SJCRH30 (cell line): ENCODE data around the gene TCIRG1. TPM values are rescaled to one million over a fixed set of nuclear protein-coding genes. Genes with fewer than 3 reads are reported as not detected.

ENCODE experiments used
- DNase-seq, 2 experiments: peaks; one replicate each; pipeline ENCODE4 v3.0.0-alpha.2; 2015 to 2020
- H3K27ac ChIP-seq: fragments of 250-450 bp; sonication (Bioruptor Pico); 2 replicates; pipeline ENCODE4 v1.5.1; 2020; ENCODE audit warnings: mild to moderate bottlenecking, moderate library complexity
- H3K27me3 ChIP-seq: fragments of 250-450 bp; sonication (Bioruptor Pico); 2 replicates; pipeline ENCODE4 v1.5.1; 2020; ENCODE audit warnings: mild to moderate bottlenecking, moderate library complexity
- H3K36me3 ChIP-seq: fragments of 250-450 bp; sonication (Bioruptor Pico); 2 replicates; pipeline ENCODE4 v1.5.1; 2020; ENCODE audit warnings: mild to moderate bottlenecking, moderate library complexity
- H3K4me1 ChIP-seq: fragments of 250-450 bp; sonication (Bioruptor Pico); 2 replicates; pipeline ENCODE4 v1.5.1; 2020; ENCODE audit warnings: mild to moderate bottlenecking, moderate library complexity
- H3K4me3 ChIP-seq: fragments of 250-450 bp; sonication (Bioruptor Pico); 2 replicates; pipeline ENCODE4 v1.5.1; 2020; ENCODE audit warnings: mild to moderate bottlenecking, moderate library complexity
- H3K9me3 ChIP-seq: fragments of 250-450 bp; sonication (Bioruptor Pico); replicated peaks from 2 replicates; pipeline ENCODE4 v1.5.1; 2020; ENCODE audit warnings: mild to moderate bottlenecking, moderate library complexity
- total RNA-seq: library from RNA; depleted of rRNA; stranded (reverse); fragments of >200 nt; shearing (Covaris generic); gene quantifications from 2 replicates; pipeline ENCODE4 v1.2.3, GENCODE V29; 2014

The TCIRG1 gene
- total RNA-seq, 1 experiment from 2014 or later: 6.1 TPM

- H3K9me3 ChIP-seq: no peaks in the 10 kb centered on the region
- DNase-seq: no peak
- H3K36me3 ChIP-seq: no peaks in the 10 kb centered on the region
- H3K27me3 ChIP-seq: no peaks in the 10 kb centered on the region
- H3K27ac ChIP-seq: no peak overlapping the region
- H3K4me3 ChIP-seq: no peak overlapping the region
- peaks cover 7% of the 10 kb centered on the region; the same call in 1 of the 2 replicates for H3K4me1 ChIP-seq
These were observed 6.1 kb downstream of the TCIRG1 start for GRCh38 chr11:68044898-68045351.

- Histone ChIP-seq H3K9me3 (no peaks in the 10 kb centered on the region), H3K4me3 (no peak overlapping the region), H3K36me3 (no peaks in the 10 kb centered on the region), H3K4me1 (peaks cover 6% of the 10 kb centered on the region; the same call in 1 of the 2 replicates), H3K27me3 (no peaks in the 10 kb centered on the region), H3K27ac (no peak overlapping the region)
- DNase-seq: no peak
These were observed 8.8 kb downstream of the TCIRG1 start for GRCh38 chr11:68047437-68048290.

- Histone ChIP-seq H3K27ac (no peak overlapping the region), H3K4me1 (no peaks in the 10 kb centered on the region), H3K9me3 (no peaks in the 10 kb centered on the region), H3K4me3 (no peak overlapping the region), H3K36me3 (no peaks in the 10 kb centered on the region), H3K27me3 (no peaks in the 10 kb centered on the region)
- no peak for DNase-seq
These were observed 10.1 kb downstream of the TCIRG1 start for GRCh38 chr11:68048681-68049508.

GRCh38 chr11:68049509-68050370, 10.9 kb downstream of the TCIRG1 start:
- H3K9me3 ChIP-seq: no peaks in the 10 kb centered on the region
- H3K27me3 ChIP-seq: no peaks in the 10 kb centered on the region
- H3K4me1 ChIP-seq: no peaks in the 10 kb centered on the region
- DNase-seq: no peak
- no peak overlapping the region for H3K4me3 ChIP-seq
- H3K27ac ChIP-seq: no peak overlapping the region
- H3K36me3 ChIP-seq: no peaks in the 10 kb centered on the region

- Histone ChIP-seq H3K4me3 (no peak overlapping the region), H3K36me3 (no peaks in the 10 kb centered on the region), H3K9me3 (no peaks in the 10 kb centered on the region), H3K4me1 (no peaks in the 10 kb centered on the region), H3K27ac (no peak overlapping the region), H3K27me3 (no peaks in the 10 kb centered on the region)
- no peak for DNase-seq
These were observed 11.6 kb downstream of the TCIRG1 start for GRCh38 chr11:68050371-68050841.

- Histone ChIP-seq H3K27ac (no peak overlapping the region), H3K36me3 (no peaks in the 10 kb centered on the region)
- DNase-seq: no peak
These were observed 12.6 kb downstream of the TCIRG1 start for GRCh38 chr11:68051191-68052136.

GRCh38 chr11:68052137-68052873, 13.5 kb downstream of the TCIRG1 start:
- Histone ChIP-seq H3K36me3 (no peaks in the 10 kb centered on the region), H3K4me3 (no peak overlapping the region), H3K27ac (no peak overlapping the region), H3K4me1 (no peaks in the 10 kb centered on the region), H3K27me3 (no peaks in the 10 kb centered on the region), H3K9me3 (no peaks in the 10 kb centered on the region)
- no peak for DNase-seq

More at GRCh38 chr11:68051191-68052136, 12.6 kb downstream of the TCIRG1 start:
- H3K27me3 ChIP-seq: no peaks in the 10 kb centered on the region
- H3K4me3 ChIP-seq: no peak overlapping the region
- H3K4me1 ChIP-seq: no peaks in the 10 kb centered on the region
- H3K9me3 ChIP-seq: no peaks in the 10 kb centered on the region

GRCh38 chr11:68053117-68053516, 14.3 kb downstream of the TCIRG1 start:
- H3K4me1 ChIP-seq: no peaks in the 10 kb centered on the region
- no peak for DNase-seq
- H3K4me3 ChIP-seq: no peak overlapping the region
- H3K27me3 ChIP-seq: no peaks in the 10 kb centered on the region
- H3K36me3 ChIP-seq: peaks cover 5% of the 10 kb centered on the region; the same call in 1 of the 2 replicates
- H3K27ac ChIP-seq: no peak overlapping the region
- H3K9me3 ChIP-seq: no peaks in the 10 kb centered on the region

GRCh38 chr11:68053981-68054812, 15.4 kb downstream of the TCIRG1 start:
- Histone ChIP-seq H3K9me3 (no peaks in the 10 kb centered on the region), H3K27me3 (no peaks in the 10 kb centered on the region), H3K36me3 (peaks cover 13% of the 10 kb centered on the region), H3K4me3 (no peak overlapping the region), H3K27ac (no peak overlapping the region), H3K4me1 (no peaks in the 10 kb centered on the region)
- DNase-seq: no peak

- no peaks in the 10 kb centered on the region for H3K9me3 ChIP-seq
- H3K4me3 ChIP-seq: no peak overlapping the region
- DNase-seq: no peak
- H3K36me3 ChIP-seq: peaks cover 29% of the 10 kb centered on the region
- no peak overlapping the region for H3K27ac ChIP-seq
- H3K4me1 ChIP-seq: no peaks in the 10 kb centered on the region
- no peaks in the 10 kb centered on the region for H3K27me3 ChIP-seq
These were observed 17.8 kb downstream of the TCIRG1 start for GRCh38 chr11:68056317-68057285.

- no peaks in the 10 kb centered on the region for H3K9me3 ChIP-seq
- H3K36me3 ChIP-seq: peaks cover 35% of the 10 kb centered on the region
- no peak overlapping the region for H3K27ac ChIP-seq
- H3K27me3 ChIP-seq: no peaks in the 10 kb centered on the region
- H3K4me3 ChIP-seq: no peak overlapping the region
- no peaks in the 10 kb centered on the region for H3K4me1 ChIP-seq
- no peak for DNase-seq
These were observed 19.0 kb downstream of the TCIRG1 start for GRCh38 chr11:68057807-68058206.
